HG03565 (cell line): ENCODE data around the gene MARCHF10.
"Not testable (repeated sequence)": the region's sequence is repeated elsewhere in the genome, so short reads cannot be mapped to it uniquely, and the experiment has no call there.

Experiments
- ATAC-seq: cut with Tn5 transposase; IDR thresholded peaks from one replicate; pipeline ENCODE4 v1.9.1; 2021; ENCODE audit warnings: mild to moderate bottlenecking, moderate library complexity; ENCODE audit not compliant: unreplicated experiment

MARCHF10 gene

GRCh38 chr17:62702746-62703260 lies 105.3 kb downstream of the MARCHF10 start:
- no peak for ATAC-seq

GRCh38 chr17:62701706-62702085 lies 106.4 kb downstream of the MARCHF10 start:
- no peak for ATAC-seq

DNA sequence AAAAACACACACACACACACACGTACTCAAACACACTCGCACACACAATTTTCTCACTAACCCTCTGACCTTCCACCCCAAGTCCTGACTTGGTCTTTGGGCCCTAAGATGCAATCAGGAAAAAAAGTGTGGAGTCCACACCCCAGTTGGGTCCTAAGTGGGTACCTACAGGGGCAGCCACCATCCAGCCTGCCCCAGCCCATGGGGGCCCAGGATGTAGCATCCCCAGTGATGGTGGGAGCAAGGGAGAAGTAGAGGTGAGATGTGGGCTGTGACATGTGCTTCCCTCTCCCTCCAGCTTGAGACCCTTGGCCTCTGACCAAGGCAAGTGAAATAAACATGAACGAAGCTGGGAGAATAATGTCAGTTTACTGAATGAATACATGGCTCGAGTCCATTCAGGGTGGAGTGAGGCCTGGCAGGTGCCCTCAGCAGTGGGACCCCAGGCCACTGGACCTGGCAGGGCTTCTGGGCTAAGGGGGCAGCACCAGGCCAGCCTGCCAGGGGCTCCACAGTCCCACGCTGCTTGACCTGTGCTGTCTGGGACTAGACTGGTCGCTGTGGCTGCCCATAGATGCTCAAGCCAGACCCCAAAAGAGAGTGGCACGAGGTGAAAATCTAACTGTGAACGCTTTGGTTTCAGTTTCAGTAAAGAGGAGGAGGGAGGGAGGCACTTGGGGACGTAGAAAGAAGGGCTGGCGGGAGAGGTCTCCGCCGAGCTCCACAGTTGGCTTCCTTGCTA lies 107.0 kb downstream of the MARCHF10 start:
- no peak for ATAC-seq

DNA sequence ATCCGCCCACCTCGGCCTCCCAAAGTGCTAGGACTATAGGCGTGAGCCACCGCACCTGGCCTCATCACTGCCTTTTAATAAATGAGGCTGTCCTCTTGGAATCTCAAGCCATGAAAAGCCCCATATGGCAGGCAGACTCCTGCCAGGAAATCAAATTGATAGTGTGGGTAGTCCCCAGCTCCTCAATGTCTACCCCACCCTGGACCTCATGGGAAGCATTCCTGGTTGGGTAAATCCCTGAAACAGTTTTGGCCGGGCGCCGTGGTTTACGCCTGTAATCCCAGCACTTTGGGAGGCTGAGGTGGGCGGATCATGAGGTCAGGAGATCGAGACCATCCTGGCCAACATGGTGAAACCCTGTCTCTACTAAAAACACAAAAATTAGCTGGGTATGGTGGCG lies 109.7 kb downstream of the MARCHF10 start:
- ATAC-seq = not testable (repeated sequence)

DNA sequence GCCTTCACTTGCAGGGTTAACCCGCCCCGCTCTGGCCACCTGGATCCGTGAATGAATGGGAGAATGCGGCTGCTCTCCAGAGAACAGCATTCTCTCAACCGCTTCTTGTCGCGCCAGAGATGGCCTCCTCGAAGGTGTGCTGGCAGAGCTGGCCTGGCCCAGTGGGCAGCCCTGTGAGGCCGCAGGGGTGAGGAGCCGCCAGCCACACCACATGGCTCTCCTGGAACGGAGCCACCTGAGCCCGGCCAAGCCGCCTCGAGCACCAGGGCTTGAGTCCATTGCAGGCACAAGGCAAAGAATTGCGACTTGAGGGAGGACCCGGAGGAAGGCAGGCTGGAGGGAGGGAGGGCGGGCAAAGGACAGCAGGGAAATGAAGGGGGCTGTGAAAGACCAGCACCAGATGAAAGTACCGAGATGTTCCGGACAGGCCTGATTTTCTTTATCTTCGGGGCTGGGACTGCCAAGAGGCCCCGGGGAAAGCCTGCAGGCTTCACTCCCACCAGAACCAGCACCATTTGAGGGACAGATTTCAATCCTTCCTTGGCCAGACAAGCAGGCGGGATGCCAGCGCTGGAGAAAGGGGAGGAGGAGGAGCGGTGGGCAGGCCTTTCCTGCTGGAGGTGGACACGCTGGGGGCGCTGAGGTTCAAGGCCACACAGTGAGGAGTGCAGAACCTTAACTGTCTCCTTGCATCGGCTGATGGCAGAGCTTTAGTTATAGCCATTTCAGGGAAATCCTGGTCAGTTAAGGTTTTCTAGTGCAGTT lies 111.2 kb downstream of the MARCHF10 start:
- no peak for ATAC-seq

- no peak for ATAC-seq
Measured at GRCh38 chr17:62696256-62696655, 111.9 kb downstream of the MARCHF10 start.

DNA sequence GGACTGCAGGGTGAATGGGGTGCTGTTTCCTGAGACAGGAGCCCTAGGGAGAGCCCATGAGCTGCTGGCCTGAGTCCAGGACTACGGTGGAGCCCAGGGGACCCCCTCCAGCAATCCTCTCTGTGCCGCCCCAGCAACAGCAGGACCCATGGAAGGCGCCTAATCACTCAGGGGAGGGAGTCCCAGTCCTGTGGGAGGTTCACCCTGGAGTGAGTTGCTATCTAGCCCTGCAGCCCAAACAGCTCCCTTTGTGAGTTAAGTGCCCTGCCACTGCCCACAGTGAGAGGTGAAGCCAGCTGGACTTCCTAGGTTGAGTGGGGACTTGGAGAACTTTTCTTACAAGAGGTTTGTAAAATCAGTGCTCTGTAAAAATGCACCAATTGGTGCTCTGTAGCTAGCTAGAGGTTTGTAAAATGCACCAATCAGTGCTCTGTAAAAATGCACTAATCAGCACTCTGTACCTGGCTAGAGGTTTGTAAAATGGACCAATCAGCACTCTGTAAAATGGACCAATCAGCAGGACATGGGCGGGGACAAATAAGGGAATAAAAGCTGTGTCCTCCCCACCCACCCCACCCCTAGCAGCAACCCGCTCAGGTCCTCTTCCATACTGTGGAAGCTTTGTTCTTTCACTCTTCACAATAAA lies 112.9 kb downstream of the MARCHF10 start:
- not testable (repeated sequence) for ATAC-seq

DNA sequence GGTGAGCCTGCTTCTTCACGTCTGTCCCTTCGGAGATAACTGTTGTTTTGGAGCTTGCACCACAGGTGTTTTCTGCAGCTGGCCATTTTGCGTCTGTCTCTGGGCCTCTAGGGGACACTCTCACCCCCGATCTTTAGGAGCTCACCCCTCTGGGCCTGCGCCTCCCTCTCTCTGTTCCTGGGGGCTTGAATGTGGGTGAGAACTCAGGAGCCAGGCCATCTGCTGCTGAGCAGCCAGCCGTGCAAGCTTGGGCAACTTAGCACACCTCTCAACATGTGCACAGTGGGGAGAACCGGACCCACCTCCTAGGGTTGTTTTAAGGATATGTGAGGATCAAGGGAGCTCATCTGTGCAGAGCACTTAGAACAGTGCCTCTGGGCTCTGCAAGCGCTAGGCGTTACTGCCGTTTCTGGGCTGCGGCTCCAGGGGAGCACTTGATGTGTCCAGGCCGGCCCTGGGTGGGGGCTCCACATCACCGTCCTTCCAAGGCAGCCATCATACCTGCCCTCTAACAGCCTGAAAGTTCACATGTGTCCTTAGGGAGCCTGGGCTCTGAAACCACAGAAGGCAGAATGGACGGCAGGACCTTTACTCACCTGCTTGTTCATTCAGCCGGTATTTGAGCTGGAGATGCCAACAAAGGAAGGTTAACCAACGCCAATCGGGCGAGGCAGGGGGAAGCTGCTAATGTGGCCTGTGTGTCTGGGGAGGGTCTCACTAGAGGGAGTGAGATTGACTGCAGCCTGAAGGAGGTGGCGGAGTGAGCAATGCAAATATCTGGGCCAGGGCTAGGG lies 114.3 kb downstream of the MARCHF10 start:
- no peak for ATAC-seq

- ATAC-seq = no peak
Measured at GRCh38 chr17:62692721-62693431, 115.2 kb downstream of the MARCHF10 start.

- ATAC-seq = no peak
Measured at GRCh38 chr17:62692159-62692651, 115.9 kb downstream of the MARCHF10 start.

DNA sequence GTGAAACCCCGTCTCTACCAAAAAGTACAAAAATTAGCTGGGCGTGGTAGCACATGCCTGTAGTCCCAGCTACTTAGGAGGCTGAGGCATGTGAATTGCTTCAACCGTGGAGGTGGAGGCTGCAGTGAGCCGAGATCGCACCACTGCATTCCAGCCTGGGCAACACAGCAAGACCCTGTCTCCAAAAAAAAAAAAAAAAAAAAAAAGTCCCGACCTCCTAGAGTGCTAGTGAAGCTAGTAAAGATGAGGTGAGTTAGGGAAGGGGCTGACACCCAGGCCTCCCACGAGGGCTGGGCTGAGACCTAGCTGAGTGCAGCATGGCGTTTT lies 116.6 kb downstream of the MARCHF10 start:
- ATAC-seq = not testable (repeated sequence)

- ATAC-seq = no peak
Measured at GRCh38 chr17:62690168-62690897, 117.8 kb downstream of the MARCHF10 start.

- ATAC-seq = no peak
Measured at GRCh38 chr17:62689441-62690167, 118.5 kb downstream of the MARCHF10 start.

- no peak for ATAC-seq
Measured at GRCh38 chr17:62688398-62689160, 119.5 kb downstream of the MARCHF10 start.

DNA sequence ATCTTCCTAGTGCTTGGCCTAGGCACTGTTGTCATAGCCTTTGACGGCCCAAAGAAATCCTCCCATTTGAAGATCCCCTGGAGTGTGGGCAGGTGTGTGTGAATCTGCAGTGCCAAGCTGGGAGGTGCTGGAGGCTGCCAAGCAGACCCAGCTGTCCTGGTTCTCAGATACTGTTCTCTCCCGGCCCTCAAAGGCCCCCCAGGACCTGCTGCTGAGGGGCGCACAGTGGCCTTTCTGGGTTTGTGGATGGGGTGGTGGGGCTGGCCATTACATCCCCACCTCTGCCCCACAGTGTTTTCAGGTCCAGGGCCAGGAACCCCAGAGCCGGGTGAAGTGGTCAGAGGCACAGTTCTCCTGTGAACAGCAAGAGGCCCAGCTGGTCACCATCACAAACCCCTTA lies 120.1 kb downstream of the MARCHF10 start:
- ATAC-seq = no peak

DNA sequence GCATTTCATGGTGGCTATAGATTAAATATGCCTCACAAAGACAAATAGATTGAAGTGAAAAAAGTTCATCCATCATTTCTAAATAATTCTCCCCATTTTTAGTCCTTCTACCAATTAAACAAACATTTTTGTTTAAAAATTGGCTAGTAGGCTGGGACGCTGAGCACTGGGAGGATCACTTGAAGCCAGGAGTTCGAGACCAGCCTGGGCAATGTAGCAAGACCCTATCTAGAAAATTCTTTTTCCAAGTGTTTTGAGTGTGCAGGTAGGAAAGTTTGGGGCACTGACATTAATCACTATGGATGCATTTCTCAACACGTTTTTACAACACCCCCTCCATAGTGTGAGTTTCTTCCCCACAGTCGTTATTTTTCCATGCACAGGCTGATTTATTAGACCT lies 123.9 kb downstream of the MARCHF10 start:
- ATAC-seq = no peak

DNA sequence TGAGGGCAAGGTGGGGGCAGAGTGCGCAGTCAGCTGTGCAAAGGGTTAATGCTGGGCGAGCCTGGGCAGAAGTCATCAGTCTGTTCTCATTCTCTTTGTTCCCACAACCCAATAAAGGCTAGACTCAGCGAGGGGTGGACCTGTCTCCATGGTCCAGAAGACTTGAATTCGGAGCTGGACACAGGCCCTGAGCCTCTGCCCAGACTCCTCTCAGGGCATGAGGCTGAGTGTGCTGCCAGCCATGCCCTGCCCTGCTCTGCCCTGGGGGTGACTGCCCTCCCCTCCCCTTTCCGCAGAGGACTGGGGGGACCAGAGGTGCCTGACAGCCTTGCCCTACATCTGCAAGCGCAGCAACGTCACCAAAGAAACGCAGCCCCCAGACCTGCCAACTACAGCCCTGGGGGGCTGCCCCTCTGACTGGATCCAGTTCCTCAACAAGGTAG lies 126.2 kb downstream of the MARCHF10 start:
- ATAC-seq = no peak
